GM12892 (cell line): ENCODE data around the gene H3-3A.

ENCODE experiments used
- POLR2A ChIP-seq: IDR thresholded peaks from 2 replicates; pipeline ENCODE4 v1.6.1; 2011; ENCODE audit warnings: low read depth, low read length, control low read depth
- TAF1 ChIP-seq: IDR thresholded peaks from 2 replicates; pipeline ENCODE4 v1.6.1; 2011; ENCODE audit warnings: low read depth, mild to moderate bottlenecking, control low read depth, low read length, borderline replicate concordance

- TF ChIP-seq TAF1 (no peak), POLR2A (no peak)
These were observed 55.8 kb downstream of the H3-3A start for GRCh38 chr1:226118357-226118756.
